ENCODE results near the gene RHBDF2.
"Not testable (repeated sequence)": the region's sequence is repeated elsewhere in the genome, so short reads cannot be mapped to it uniquely, and the experiment has no call there.

RHBDF2 gene

GRCh38 chr17:76537578-76538280 lies 36.5 kb upstream of the RHBDF2 start, which contains the start of gene CYGB:
Gene CYGB (minus strand): TSS chr17:76537709. CDS start chr17:76537542, 167 bp downstream.
- no peak for DNase-seq

- DNase-seq, result no peak
Measured at GRCh38 chr17:76537288-76537577, 36.0 kb upstream of the RHBDF2 start.

- DNase-seq, result no peak
Measured at GRCh38 chr17:76536511-76537287, 35.5 kb upstream of the RHBDF2 start.

- DNase-seq, result no peak
Measured at GRCh38 chr17:76535788-76536510, 34.7 kb upstream of the RHBDF2 start.

- no peak for DNase-seq
Measured at GRCh38 chr17:76534831-76535732, 33.9 kb upstream of the RHBDF2 start.

GRCh38 chr17:76533640-76534359 lies 32.6 kb upstream of the RHBDF2 start:
- not testable (repeated sequence) for DNase-seq

GRCh38 chr17:76532072-76532651 lies 30.9 kb upstream of the RHBDF2 start:
- no peak for DNase-seq

GRCh38 chr17:76531486-76532038 lies 30.3 kb upstream of the RHBDF2 start:
- DNase-seq, result no peak

- DNase-seq, result no peak
Measured at GRCh38 chr17:76530811-76531485, 29.7 kb upstream of the RHBDF2 start.

GRCh38 chr17:76530095-76530723 lies 29.0 kb upstream of the RHBDF2 start:
- DNase-seq, result no peak

- no peak for DNase-seq
Measured at GRCh38 chr17:76529224-76530094, 28.2 kb upstream of the RHBDF2 start.

GRCh38 chr17:76528528-76529223 lies 27.5 kb upstream of the RHBDF2 start:
- DNase-seq, result no peak

GRCh38 chr17:76528156-76528527 lies 26.9 kb upstream of the RHBDF2 start:
- no peak for DNase-seq

GRCh38 chr17:76527430-76528111 lies 26.3 kb upstream of the RHBDF2 start:
- peak in 2 of 4 experiments; percentile 31 to 47 for DNase-seq

GRCh38 chr17:76527016-76527415 lies 25.8 kb upstream of the RHBDF2 start:
- not testable (repeated sequence) for DNase-seq

GRCh38 chr17:76525513-76525833 lies 24.2 kb upstream of the RHBDF2 start:
- not testable (repeated sequence) for DNase-seq

GRCh38 chr17:76524598-76525512 lies 23.6 kb upstream of the RHBDF2 start:
- no peak for DNase-seq
